Measurements from ENCODE around the gene FPR3. TPM values are rescaled to one million over a fixed set of nuclear protein-coding genes. Genes with fewer than 3 reads are reported as not detected.
"Not testable (repeated sequence)": the region's sequence is repeated elsewhere in the genome, so short reads cannot be mapped to it uniquely, and the experiment has no call there.

Gene FPR3
- total and polyA plus RNA-seq, 2 donors (not counting 1 experiment from before 2014, with no cell fraction given), result not detected

- H3K9ac ChIP-seq (ENCODE audit: insufficient read depth, low read length), result no peak overlapping the region
- TF ChIP-seq CTCF (conservative IDR thresholded peaks at IDR 0.05 in 1 of 2, IDR thresholded peaks at IDR 0.05 in 1 of 2; ENCODE audit: low read depth in 1 of 2, low read length in 2 of 2) (no peak), EZH2 (IDR thresholded peaks at IDR 0.05; ENCODE audit: low read length, missing control alignments) (no peak)
- no peaks in the 10 kb centered on the region for H4K20me1 ChIP-seq (ENCODE audit: control insufficient read depth, extremely low read depth, insufficient read depth, low read length)
- H3K4me2 ChIP-seq (ENCODE audit: extremely low read depth, insufficient read depth, low read length), result no peak overlapping the region
- H3K4me3 ChIP-seq (replicated peaks in 1 of 4; ENCODE audit: control extremely low read depth in 1 of 4, insufficient read depth in 1 of 4, low read depth in 3 of 4, low read length in 4 of 4), result no peak overlapping the region
- no peak overlapping the region for H2AFZ ChIP-seq (ENCODE audit: low read length)
- no peak for DNase-seq (ENCODE audit: low read depth in 2 of 2)
- no peaks in the 10 kb centered on the region for H3K9me3 ChIP-seq (ENCODE audit: control insufficient read depth, insufficient read depth, low read depth, low read length)
- H3K4me1 ChIP-seq (ENCODE audit: control insufficient read depth, extremely low read depth, insufficient read depth, low read length), result peaks cover 5% of the 10 kb centered on the region
- no peaks in the 10 kb centered on the region for H3K79me2 ChIP-seq (ENCODE audit: control insufficient read depth, insufficient read depth, low read length)
- H3K36me3 ChIP-seq (ENCODE audit: control insufficient read depth, insufficient read depth, low read length), result no peaks in the 10 kb centered on the region
- H3K27me3 ChIP-seq (ENCODE audit: control insufficient read depth, insufficient read depth, low read length), result no peaks in the 10 kb centered on the region
- no peak overlapping the region for H3K27ac ChIP-seq (ENCODE audit: insufficient read depth, low read length)
These were observed 9.0 kb downstream of the FPR3 start for GRCh38 chr19:51803967-51804366.

GRCh38 chr19:51804789-51805188, 9.8 kb downstream of the FPR3 start:
- not testable (repeated sequence) for H3K9me3 ChIP-seq (ENCODE audit: control insufficient read depth, insufficient read depth, low read depth, low read length); DNase-seq (ENCODE audit: low read depth in 2 of 2); H3K79me2 ChIP-seq (ENCODE audit: control insufficient read depth, insufficient read depth, low read length); H3K4me2 ChIP-seq (ENCODE audit: extremely low read depth, insufficient read depth, low read length); H3K4me3 ChIP-seq (replicated peaks in 1 of 4; ENCODE audit: control extremely low read depth in 1 of 4, insufficient read depth in 1 of 4, low read depth in 3 of 4, low read length in 4 of 4); H3K4me1 ChIP-seq (ENCODE audit: control insufficient read depth, extremely low read depth, insufficient read depth, low read length); H2AFZ ChIP-seq (ENCODE audit: low read length); H3K36me3 ChIP-seq (ENCODE audit: control insufficient read depth, insufficient read depth, low read length); H3K27ac ChIP-seq (ENCODE audit: insufficient read depth, low read length); H4K20me1 ChIP-seq (ENCODE audit: control insufficient read depth, extremely low read depth, insufficient read depth, low read length); H3K9ac ChIP-seq (ENCODE audit: insufficient read depth, low read length); H3K27me3 ChIP-seq (ENCODE audit: control insufficient read depth, insufficient read depth, low read length)

GRCh38 chr19:51805396-51805795, 10.4 kb downstream of the FPR3 start:
- H3K4me1 ChIP-seq (ENCODE audit: control insufficient read depth, extremely low read depth, insufficient read depth, low read length); H3K79me2 ChIP-seq (ENCODE audit: control insufficient read depth, insufficient read depth, low read length); H3K4me2 ChIP-seq (ENCODE audit: extremely low read depth, insufficient read depth, low read length); H4K20me1 ChIP-seq (ENCODE audit: control insufficient read depth, extremely low read depth, insufficient read depth, low read length); H3K9me3 ChIP-seq (ENCODE audit: control insufficient read depth, insufficient read depth, low read depth, low read length); H2AFZ ChIP-seq (ENCODE audit: low read length); H3K9ac ChIP-seq (ENCODE audit: insufficient read depth, low read length); H3K27ac ChIP-seq (ENCODE audit: insufficient read depth, low read length); H3K36me3 ChIP-seq (ENCODE audit: control insufficient read depth, insufficient read depth, low read length); H3K27me3 ChIP-seq (ENCODE audit: control insufficient read depth, insufficient read depth, low read length); DNase-seq (ENCODE audit: low read depth in 2 of 2); H3K4me3 ChIP-seq (replicated peaks in 1 of 4; ENCODE audit: control extremely low read depth in 1 of 4, insufficient read depth in 1 of 4, low read depth in 3 of 4, low read length in 4 of 4): not testable (repeated sequence)

- not testable (repeated sequence) for H3K4me2 ChIP-seq (ENCODE audit: extremely low read depth, insufficient read depth, low read length); H4K20me1 ChIP-seq (ENCODE audit: control insufficient read depth, extremely low read depth, insufficient read depth, low read length); H3K4me1 ChIP-seq (ENCODE audit: control insufficient read depth, extremely low read depth, insufficient read depth, low read length); H3K4me3 ChIP-seq (replicated peaks in 1 of 4; ENCODE audit: control extremely low read depth in 1 of 4, insufficient read depth in 1 of 4, low read depth in 3 of 4, low read length in 4 of 4); H3K27ac ChIP-seq (ENCODE audit: insufficient read depth, low read length); H3K9ac ChIP-seq (ENCODE audit: insufficient read depth, low read length); H2AFZ ChIP-seq (ENCODE audit: low read length); H3K79me2 ChIP-seq (ENCODE audit: control insufficient read depth, insufficient read depth, low read length); H3K9me3 ChIP-seq (ENCODE audit: control insufficient read depth, insufficient read depth, low read depth, low read length); H3K36me3 ChIP-seq (ENCODE audit: control insufficient read depth, insufficient read depth, low read length); DNase-seq (ENCODE audit: low read depth in 2 of 2); H3K27me3 ChIP-seq (ENCODE audit: control insufficient read depth, insufficient read depth, low read length)
These were observed 11.6 kb downstream of the FPR3 start for GRCh38 chr19:51806571-51806970.
